HG02763 (cell line): ENCODE measurements around the gene AGTPBP1.
"Not testable (repeated sequence)": the region's sequence is repeated elsewhere in the genome, so short reads cannot be mapped to it uniquely, and the experiment has no call there.

ENCODE experiments used
- ATAC-seq: cut with Tn5 transposase; IDR thresholded peaks from one replicate; pipeline ENCODE4 v1.9.1; 2021; ENCODE audit warnings: mild to moderate bottlenecking, moderate library complexity; ENCODE audit not compliant: unreplicated experiment

The AGTPBP1 gene

GRCh38 chr9:85741875-85742596 lies at the start of gene AGTPBP1:
Gene AGTPBP1 (minus strand): TSS chr9:85741954. CDS start chr9:85712533, 29,421 bp downstream.
- ATAC-seq, result peak; percentile 82

GRCh38 chr9:85786116-85786515 lies 44.4 kb upstream of the AGTPBP1 start:
- ATAC-seq, result not testable (repeated sequence)

GRCh38 chr9:85773844-85774243 lies 32.1 kb upstream of the AGTPBP1 start:
- ATAC-seq, result not testable (repeated sequence)

GRCh38 chr9:85761802-85762201 lies 20.0 kb upstream of the AGTPBP1 start:
- ATAC-seq, result not testable (repeated sequence)

- not testable (repeated sequence) for ATAC-seq
These were observed 16.0 kb upstream of the AGTPBP1 start for GRCh38 chr9:85757716-85758115.

GRCh38 chr9:85756216-85756615 lies 14.5 kb upstream of the AGTPBP1 start:
- not testable (repeated sequence) for ATAC-seq

GRCh38 chr9:85746309-85746708 lies 4.6 kb upstream of the AGTPBP1 start:
- ATAC-seq, result no peak

GRCh38 chr9:85745203-85745602 lies 3.4 kb upstream of the AGTPBP1 start:
- ATAC-seq, result no peak

GRCh38 chr9:85744480-85744879 lies 2.7 kb upstream of the AGTPBP1 start:
- no peak for ATAC-seq

- ATAC-seq, result no peak
These were observed 1.7 kb upstream of the AGTPBP1 start for GRCh38 chr9:85743275-85744128.

GRCh38 chr9:85742597-85742936 lies 813 bp upstream of the AGTPBP1 start:
- no peak for ATAC-seq

GRCh38 chr9:85741095-85741874 lies 469 bp downstream of the AGTPBP1 start:
- ATAC-seq, result peak; percentile 43

- no peak for ATAC-seq
These were observed 1.0 kb downstream of the AGTPBP1 start for GRCh38 chr9:85740787-85741094.

GRCh38 chr9:85738509-85738908 lies 3.2 kb downstream of the AGTPBP1 start:
- ATAC-seq, result no peak

- ATAC-seq, result no peak
These were observed 4.1 kb downstream of the AGTPBP1 start for GRCh38 chr9:85737671-85738070.

- ATAC-seq, result no peak
These were observed 10.7 kb downstream of the AGTPBP1 start for GRCh38 chr9:85730916-85731630.

GRCh38 chr9:85729882-85730281 lies 11.9 kb downstream of the AGTPBP1 start:
- ATAC-seq, result no peak

- no peak for ATAC-seq
These were observed 14.3 kb downstream of the AGTPBP1 start for GRCh38 chr9:85727500-85727899.

- no peak for ATAC-seq
These were observed 15.0 kb downstream of the AGTPBP1 start for GRCh38 chr9:85726737-85727136.

GRCh38 chr9:85723215-85723614 lies 18.5 kb downstream of the AGTPBP1 start:
- no peak for ATAC-seq

GRCh38 chr9:85719411-85719810 lies 22.3 kb downstream of the AGTPBP1 start:
- ATAC-seq, result not testable (repeated sequence)
